Right cardiac atrium (tissue), 5 donors: ENCODE data around the gene RDX. TPM values are rescaled to one million over a fixed set of nuclear protein-coding genes. Genes with fewer than 3 reads are reported as not detected.

ENCODE experiments used
- ATAC-seq, 2 donors: fragments of 200-7000 bp; cut with Tn5 transposase; one replicate each; pipeline versions ENCODE4 v1.8.0 to v1.9.1; 2020; ENCODE audit warnings: moderate library complexity in 2 of 2, mild to moderate bottlenecking in 1 of 2
- DNase-seq, 3 donors: peaks; one replicate each; pipeline ENCODE4 v3.0.0-alpha.2; 2020
- H3K27ac ChIP-seq: one replicate; pipeline ENCODE4 v1.5.1; 2013; ENCODE audit warnings: mild to moderate bottlenecking, low read length, control low read depth, moderate library complexity
- H3K27me3 ChIP-seq: one replicate; pipeline ENCODE4 v1.6.1; 2013; ENCODE audit not compliant: control insufficient read depth, insufficient read depth
- H3K4me1 ChIP-seq: one replicate; pipeline ENCODE4 v1.6.1; 2013; ENCODE audit warnings: low read length; ENCODE audit not compliant: control insufficient read depth, insufficient read depth
- H3K4me3 ChIP-seq: one replicate; pipeline ENCODE4 v1.5.1; 2013; ENCODE audit warnings: low read length, control low read depth
- H3K9me3 ChIP-seq: one replicate; pipeline ENCODE4 v1.6.1; 2013; ENCODE audit warnings: low read length; ENCODE audit not compliant: control insufficient read depth
- WGBS: extraction: QIAGEN DNeasy Blood & Tissue Kit; methylation state at CpG from one replicate; pipeline ENCODE4 v1.1.7; 2013; 5-methylcytosine and 5-hydroxymethylcytosine counted together
- intact Hi-C, 4 donors: fragments of 100-400 bp; cut with DNase I; formaldehyde crosslinking; loops; one replicate each; pipeline versions ENCODE4 v1.11.0 to v1.14.0; 2022 to 2023
- polyA plus RNA-seq: library from polyadenylated mRNA; stranded (reverse); fragments of 200-250 nt; gene quantifications from one replicate; pipeline ENCODE4 v1.2.3, GENCODE V29; 2013
- total RNA-seq, 4 donors: library from RNA; stranded (reverse); fragmentation: NEBNext Ultra II Directional; extraction: Animal tissue kit (Norgen Biotek cat#: 25700); gene quantifications; one replicate each; pipeline ENCODE4 v1.2.1, GENCODE V29; 2021
- donor health status: healthy with polysubstance abuse.
- donor health status: DM: no; HTN: yes; CAD: no.
- donor health status: DM: no; HTN: no; CAD: no.
- donor health status: DM: no; HTN: yes; CAD: no; lungs with severe emphysema.
- donor health status: DM: yes; HTN: yes; CAD: no.

RDX gene
- total and polyA plus RNA-seq, 5 donors, result 37.5 to 135 (median 118) TPM

DNA sequence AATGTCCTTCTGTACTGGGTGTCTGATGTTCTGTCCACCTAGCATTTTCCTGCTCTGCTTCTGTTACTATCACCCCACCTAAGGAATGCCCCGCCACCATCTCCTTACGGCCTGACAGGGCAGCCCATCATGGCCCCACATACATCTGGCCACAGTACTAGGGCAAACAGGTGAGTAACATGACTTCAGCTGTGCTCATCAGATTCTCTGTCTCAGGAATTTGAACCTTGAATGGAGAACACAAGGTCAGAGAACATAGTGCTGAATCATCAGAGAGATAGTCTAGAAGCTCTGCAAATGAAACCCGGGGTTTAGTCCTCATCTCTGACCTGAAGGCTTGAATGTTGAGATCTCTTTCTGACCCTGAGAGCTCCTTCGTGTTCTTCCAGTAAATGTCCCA, 170.8 kb downstream of the RDX start:
- no peak overlapping the region for H3K4me3 ChIP-seq
- H3K27me3 ChIP-seq, result no peaks in the 10 kb centered on the region
- DNase-seq, result no peak
- intact Hi-C loops, result no loop called here
- ATAC-seq, result no peak
- no peaks in the 10 kb centered on the region for H3K4me1 ChIP-seq
- no peaks in the 10 kb centered on the region for H3K9me3 ChIP-seq
- no peak overlapping the region for H3K27ac ChIP-seq
- 97% methylated on average over 4 of the region's 4 CpGs for WGBS

Other genes starting within 250 kb of the RDX start
- gene ZC3H12C, start 203.2 kb downstream of the RDX start, total RNA-seq, result 10 to 100 TPM; 13.6 to 17.2 (median 14.7) TPM
- gene ZC3H12C, start 203.2 kb downstream of the RDX start, polyA plus RNA-seq, result 3.0 TPM
- gene FDX1, start 133.3 kb upstream of the RDX start, total RNA-seq, result 10 to 100 TPM; 16.3 to 18.6 (median 17.2) TPM
- 18.7 TPM for gene FDX1, start 133.3 kb upstream of the RDX start, polyA plus RNA-seq